ENCODE data around the gene HOXA7. TPM values are rescaled to one million over a fixed set of nuclear protein-coding genes. Genes with fewer than 3 reads are reported as not detected.

Gene HOXA7
- total and polyA plus RNA-seq, 2 experiments from 2014 or later, result 0.24 TPM; not detected in 1

DNA sequence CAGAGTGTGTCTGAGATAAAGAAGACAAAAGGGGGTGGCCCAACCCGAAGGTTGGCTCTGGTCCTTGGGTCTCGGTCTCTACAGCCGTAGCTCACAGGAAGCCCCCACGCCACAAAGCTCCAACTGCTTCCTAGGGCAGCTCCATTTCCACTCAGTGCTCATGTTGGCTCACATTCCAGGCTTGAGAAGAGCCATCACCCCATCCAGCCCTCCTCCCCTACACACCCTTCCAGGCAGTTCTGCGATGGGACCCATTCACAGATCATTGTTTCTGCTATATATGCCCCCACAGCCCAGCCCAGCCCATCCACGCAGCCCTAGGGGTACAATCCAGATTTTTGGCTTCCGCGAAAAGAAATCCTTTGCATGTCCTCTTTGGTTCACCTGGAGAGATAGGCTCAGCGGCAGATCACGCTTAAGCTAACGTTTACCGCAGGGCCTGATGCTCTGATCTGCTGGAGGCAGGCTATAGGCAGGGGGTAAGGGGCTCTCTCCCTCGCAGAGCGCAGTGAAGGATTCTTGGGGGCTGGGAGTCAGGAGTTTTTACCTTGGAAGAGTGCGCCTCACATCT is 34.8 kb upstream of the HOXA7 start:
- Histone ChIP-seq H3F3A (replicated peaks; ENCODE audit: low read depth) (peaks cover 47% of the 10 kb centered on the region), H4K20me1 (replicated peaks; ENCODE audit: insufficient read depth) (peaks cover 36% of the 10 kb centered on the region)
- peaks cover 95% of the 10 kb centered on the region for H3K27me3 Mint-ChIP-seq (ENCODE audit: insufficient read depth, low read depth, poor library complexity)

More for the DNA sequence above, 34.8 kb upstream of the HOXA7 start:
- peaks cover 100% of the 10 kb centered on the region for H3K27me3 ChIP-seq (ENCODE audit: insufficient read depth)
- H3K4me2 ChIP-seq, result no peak overlapping the region
- H2AFZ ChIP-seq, result no peak overlapping the region
- H3K27ac Mint-ChIP-seq, result no peak overlapping the region
- H3K9me3 Mint-ChIP-seq, result no peaks in the 10 kb centered on the region; the same call in 2 of the 3 replicates
- TF ChIP-seq ZNF114 (CRISPR knock-in tag; IDR thresholded peaks at IDR 0.05) (no peak), JUNB (IDR thresholded peaks at IDR 0.05; ENCODE audit: unreplicated experiment) (no peak), EZH2 (IDR thresholded peaks at IDR 0.05; ENCODE audit: low read depth, unreplicated experiment) (peak; percentile 95), NANOG (IDR thresholded peaks at IDR 0.05; ENCODE audit: borderline replicate concordance) (no peak)
- TF ChIP-seq, protein P1, sequence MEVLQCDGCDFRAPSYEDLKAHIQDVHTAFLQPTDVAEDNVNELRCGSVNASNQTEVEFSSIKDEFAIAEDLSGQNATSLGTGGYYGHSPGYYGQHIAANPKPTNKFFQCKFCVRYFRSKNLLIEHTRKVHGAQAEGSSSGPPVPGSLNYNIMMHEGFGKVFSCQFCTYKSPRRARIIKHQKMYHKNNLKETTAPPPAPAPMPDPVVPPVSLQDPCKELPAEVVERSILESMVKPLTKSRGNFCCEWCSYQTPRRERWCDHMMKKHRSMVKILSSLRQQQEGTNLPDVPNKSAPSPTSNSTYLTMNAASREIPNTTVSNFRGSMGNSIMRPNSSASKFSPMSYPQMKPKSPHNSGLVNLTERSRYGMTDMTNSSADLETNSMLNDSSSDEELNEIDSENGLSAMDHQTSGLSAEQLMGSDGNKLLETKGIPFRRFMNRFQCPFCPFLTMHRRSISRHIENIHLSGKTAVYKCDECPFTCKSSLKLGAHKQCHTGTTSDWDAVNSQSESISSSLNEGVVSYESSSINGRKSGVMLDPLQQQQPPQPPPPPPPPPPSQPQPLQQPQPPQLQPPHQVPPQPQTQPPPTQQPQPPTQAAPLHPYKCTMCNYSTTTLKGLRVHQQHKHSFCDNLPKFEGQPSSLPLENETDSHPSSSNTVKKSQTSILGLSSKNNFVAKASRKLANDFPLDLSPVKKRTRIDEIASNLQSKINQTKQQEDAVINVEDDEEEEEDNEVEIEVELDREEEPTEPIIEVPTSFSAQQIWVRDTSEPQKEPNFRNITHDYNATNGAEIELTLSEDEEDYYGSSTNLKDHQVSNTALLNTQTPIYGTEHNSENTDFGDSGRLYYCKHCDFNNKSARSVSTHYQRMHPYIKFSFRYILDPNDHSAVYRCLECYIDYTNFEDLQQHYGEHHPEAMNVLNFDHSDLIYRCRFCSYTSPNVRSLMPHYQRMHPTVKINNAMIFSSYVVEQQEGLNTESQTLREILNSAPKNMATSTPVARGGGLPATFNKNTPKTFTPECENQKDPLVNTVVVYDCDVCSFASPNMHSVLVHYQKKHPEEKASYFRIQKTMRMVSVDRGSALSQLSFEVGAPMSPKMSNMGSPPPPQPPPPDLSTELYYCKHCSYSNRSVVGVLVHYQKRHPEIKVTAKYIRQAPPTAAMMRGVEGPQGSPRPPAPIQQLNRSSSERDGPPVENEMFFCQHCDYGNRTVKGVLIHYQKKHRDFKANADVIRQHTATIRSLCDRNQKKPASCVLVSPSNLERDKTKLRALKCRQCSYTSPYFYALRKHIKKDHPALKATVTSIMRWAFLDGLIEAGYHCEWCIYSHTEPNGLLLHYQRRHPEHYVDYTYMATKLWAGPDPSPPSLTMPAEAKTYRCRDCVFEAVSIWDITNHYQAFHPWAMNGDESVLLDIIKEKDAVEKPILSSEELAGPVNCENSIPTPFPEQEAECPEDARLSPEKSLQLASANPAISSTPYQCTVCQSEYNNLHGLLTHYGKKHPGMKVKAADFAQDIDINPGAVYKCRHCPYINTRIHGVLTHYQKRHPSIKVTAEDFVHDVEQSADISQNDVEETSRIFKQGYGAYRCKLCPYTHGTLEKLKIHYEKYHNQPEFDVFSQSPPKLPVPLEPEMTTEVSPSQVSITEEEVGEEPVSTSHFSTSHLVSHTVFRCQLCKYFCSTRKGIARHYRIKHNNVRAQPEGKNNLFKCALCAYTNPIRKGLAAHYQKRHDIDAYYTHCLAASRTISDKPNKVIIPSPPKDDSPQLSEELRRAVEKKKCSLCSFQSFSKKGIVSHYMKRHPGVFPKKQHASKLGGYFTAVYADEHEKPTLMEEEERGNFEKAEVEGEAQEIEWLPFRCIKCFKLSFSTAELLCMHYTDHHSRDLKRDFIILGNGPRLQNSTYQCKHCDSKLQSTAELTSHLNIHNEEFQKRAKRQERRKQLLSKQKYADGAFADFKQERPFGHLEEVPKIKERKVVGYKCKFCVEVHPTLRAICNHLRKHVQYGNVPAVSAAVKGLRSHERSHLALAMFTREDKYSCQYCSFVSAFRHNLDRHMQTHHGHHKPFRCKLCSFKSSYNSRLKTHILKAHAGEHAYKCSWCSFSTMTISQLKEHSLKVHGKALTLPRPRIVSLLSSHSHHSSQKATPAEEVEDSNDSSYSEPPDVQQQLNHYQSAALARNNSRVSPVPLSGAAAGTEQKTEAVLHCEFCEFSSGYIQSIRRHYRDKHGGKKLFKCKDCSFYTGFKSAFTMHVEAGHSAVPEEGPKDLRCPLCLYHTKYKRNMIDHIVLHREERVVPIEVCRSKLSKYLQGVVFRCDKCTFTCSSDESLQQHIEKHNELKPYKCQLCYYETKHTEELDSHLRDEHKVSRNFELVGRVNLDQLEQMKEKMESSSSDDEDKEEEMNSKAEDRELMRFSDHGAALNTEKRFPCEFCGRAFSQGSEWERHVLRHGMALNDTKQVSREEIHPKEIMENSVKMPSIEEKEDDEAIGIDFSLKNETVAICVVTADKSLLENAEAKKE (CRISPR knock-in tag; IDR thresholded peaks at IDR 0.05), result no peak
- TF ChIP-seq, protein P2, sequence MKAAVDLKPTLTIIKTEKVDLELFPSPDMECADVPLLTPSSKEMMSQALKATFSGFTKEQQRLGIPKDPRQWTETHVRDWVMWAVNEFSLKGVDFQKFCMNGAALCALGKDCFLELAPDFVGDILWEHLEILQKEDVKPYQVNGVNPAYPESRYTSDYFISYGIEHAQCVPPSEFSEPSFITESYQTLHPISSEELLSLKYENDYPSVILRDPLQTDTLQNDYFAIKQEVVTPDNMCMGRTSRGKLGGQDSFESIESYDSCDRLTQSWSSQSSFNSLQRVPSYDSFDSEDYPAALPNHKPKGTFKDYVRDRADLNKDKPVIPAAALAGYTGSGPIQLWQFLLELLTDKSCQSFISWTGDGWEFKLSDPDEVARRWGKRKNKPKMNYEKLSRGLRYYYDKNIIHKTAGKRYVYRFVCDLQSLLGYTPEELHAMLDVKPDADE (IDR thresholded peaks at IDR 0.05), result no peak
- TF ChIP-seq, protein P3, sequence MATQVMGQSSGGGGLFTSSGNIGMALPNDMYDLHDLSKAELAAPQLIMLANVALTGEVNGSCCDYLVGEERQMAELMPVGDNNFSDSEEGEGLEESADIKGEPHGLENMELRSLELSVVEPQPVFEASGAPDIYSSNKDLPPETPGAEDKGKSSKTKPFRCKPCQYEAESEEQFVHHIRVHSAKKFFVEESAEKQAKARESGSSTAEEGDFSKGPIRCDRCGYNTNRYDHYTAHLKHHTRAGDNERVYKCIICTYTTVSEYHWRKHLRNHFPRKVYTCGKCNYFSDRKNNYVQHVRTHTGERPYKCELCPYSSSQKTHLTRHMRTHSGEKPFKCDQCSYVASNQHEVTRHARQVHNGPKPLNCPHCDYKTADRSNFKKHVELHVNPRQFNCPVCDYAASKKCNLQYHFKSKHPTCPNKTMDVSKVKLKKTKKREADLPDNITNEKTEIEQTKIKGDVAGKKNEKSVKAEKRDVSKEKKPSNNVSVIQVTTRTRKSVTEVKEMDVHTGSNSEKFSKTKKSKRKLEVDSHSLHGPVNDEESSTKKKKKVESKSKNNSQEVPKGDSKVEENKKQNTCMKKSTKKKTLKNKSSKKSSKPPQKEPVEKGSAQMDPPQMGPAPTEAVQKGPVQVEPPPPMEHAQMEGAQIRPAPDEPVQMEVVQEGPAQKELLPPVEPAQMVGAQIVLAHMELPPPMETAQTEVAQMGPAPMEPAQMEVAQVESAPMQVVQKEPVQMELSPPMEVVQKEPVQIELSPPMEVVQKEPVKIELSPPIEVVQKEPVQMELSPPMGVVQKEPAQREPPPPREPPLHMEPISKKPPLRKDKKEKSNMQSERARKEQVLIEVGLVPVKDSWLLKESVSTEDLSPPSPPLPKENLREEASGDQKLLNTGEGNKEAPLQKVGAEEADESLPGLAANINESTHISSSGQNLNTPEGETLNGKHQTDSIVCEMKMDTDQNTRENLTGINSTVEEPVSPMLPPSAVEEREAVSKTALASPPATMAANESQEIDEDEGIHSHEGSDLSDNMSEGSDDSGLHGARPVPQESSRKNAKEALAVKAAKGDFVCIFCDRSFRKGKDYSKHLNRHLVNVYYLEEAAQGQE (IDR thresholded peaks at IDR 0.05; ENCODE audit: unreplicated experiment), result no peak
- no peak overlapping the region; the same call in 2 of the 3 replicates for H3K4me3 Mint-ChIP-seq
- no peak overlapping the region for H3K27ac ChIP-seq (ENCODE audit: low read depth)
- peaks cover 53% of the 10 kb centered on the region for H3K4me1 ChIP-seq (ENCODE audit: insufficient read depth)
- no peaks in the 10 kb centered on the region for H3K36me3 Mint-ChIP-seq (ENCODE audit: low read depth)
- ATAC-seq, result peak; percentile 5
- peaks cover 27% of the 10 kb centered on the region for H3K4me1 Mint-ChIP-seq
- H3K4me3 ChIP-seq, result no peak overlapping the region
- no peaks in the 10 kb centered on the region for H3K79me2 ChIP-seq (replicated peaks; ENCODE audit: insufficient read depth)
- no peak for DNase-seq (ENCODE audit: low spot score)
- H3K9me2 ChIP-seq (ENCODE audit: insufficient read depth), result no peaks in the 10 kb centered on the region
- no peaks in the 10 kb centered on the region for H3K36me3 ChIP-seq (ENCODE audit: insufficient read depth)

Measured in GM23338 (cell line).